HepG2 (cell line): Measurements from ENCODE around the gene COL26A1. TPM values are rescaled to one million over a fixed set of nuclear protein-coding genes. Genes with fewer than 3 reads are reported as not detected.

Experiments
- ATAC-seq: fragments of 200-7000 bp; cut with Tn5 transposase; 3 replicates; pipeline ENCODE4 v1.9.1; 2020; ENCODE audit warnings: mild to moderate bottlenecking, moderate library complexity
- BruUV-seq: library from RNA; stranded (reverse); fragments of 400-500 nt; replicated peaks from 2 replicates; lab custom pipeline; 2021; lab: Mats Ljungman, UMichigan
- CTCF ChIA-PET: fragments of 300-600 bp; formaldehyde crosslinking; extraction: SDS; loops from one replicate; lab custom pipeline; 2021; ENCODE audit warnings: low total read pairs, inconsistent platforms, low intra/inter-chr PET ratio; lab: Yijun Ruan, JAX
- POLR2A ChIA-PET: fragments of 350-600 bp; sonication (Branson Sonifier 250); formaldehyde crosslinking; loops from one replicate; lab custom pipeline; 2020; ENCODE audit warnings: antibody characterized with exemption, inconsistent platforms; lab: Yijun Ruan, JAX
- DNase-seq: peaks from one replicate; pipeline ENCODE4 v3.0.0-alpha.2; 2015; ENCODE audit warnings: low spot score
- FAIRE-seq: peaks from 3 replicates; lab custom pipeline; 2011; peaks lifted over from hg19 to GRCh38; lab: Jason Lieb, UNC
- H2AFZ ChIP-seq: one replicate; pipeline ENCODE4 v1.6.1; 2011; ENCODE audit warnings: low read length, inconsistent platforms
- H3K27ac ChIP-seq: fragments of 300-600 bp; 3 replicates; pipeline ENCODE4 v1.8.0; 2011; ENCODE audit warnings: mixed run types, mild to moderate bottlenecking, mixed read lengths, low read length, inconsistent platforms; ENCODE audit not compliant: insufficient read depth; ENCODE audit errors: extremely low read length
- H3K27me3 ChIP-seq, 2 experiments: fragments of 200-600 bp in 1 of 2; 2 replicates in 1 of 2; 3 replicates in 1 of 2; pipeline versions ENCODE4 v1.6.0 to v1.8.0; 2011; ENCODE audit warnings: low read length in 2 of 2, mild to moderate bottlenecking in 2 of 2, moderate library complexity in 2 of 2, inconsistent platforms in 1 of 2; ENCODE audit not compliant: insufficient read depth in 2 of 2, control insufficient read depth in 1 of 2
- H3K36me3 ChIP-seq, 2 experiments: fragments of 200-600 bp in 1 of 2; replicated peaks in 1 of 2; 2 replicates in 1 of 2; 3 replicates in 1 of 2; pipeline versions ENCODE4 v1.5.1 to v1.8.0; 2011; ENCODE audit warnings: low read length in 2 of 2, inconsistent platforms in 1 of 2; ENCODE audit not compliant: insufficient read depth in 2 of 2, control insufficient read depth in 1 of 2
- H3K4me1 ChIP-seq: 2 replicates; pipeline ENCODE4 v1.5.1; 2012; ENCODE audit warnings: low read length, inconsistent platforms; ENCODE audit not compliant: insufficient read depth
- H3K4me2 ChIP-seq: 2 replicates; pipeline ENCODE4 v1.6.0; 2011; ENCODE audit warnings: low read depth, low read length, inconsistent platforms
- H3K4me3 ChIP-seq, 3 experiments: fragments of 200-600 bp in 1 of 3; sonication (generic), shearing (Covaris generic) in 1 of 3; replicated peaks in 1 of 3; 2 replicates each; pipeline ENCODE4 v1.5.1; 2011 to 2016; ENCODE audit warnings: low read length in 3 of 3, inconsistent platforms in 2 of 3, low read depth in 2 of 3, mild to moderate bottlenecking in 2 of 3, control low read depth in 1 of 3, mixed read lengths in 1 of 3; ENCODE audit not compliant: insufficient read depth in 1 of 3
- H3K79me2 ChIP-seq: one replicate; pipeline ENCODE4 v1.6.1; 2011; ENCODE audit warnings: low read length, inconsistent platforms; ENCODE audit not compliant: insufficient read depth
- H3K9ac ChIP-seq: 2 replicates; pipeline ENCODE4 v1.6.0; 2011; ENCODE audit warnings: mild to moderate bottlenecking, low read depth, low read length, inconsistent platforms; ENCODE audit not compliant: insufficient read depth
- H3K9me3 ChIP-seq: 2 replicates; pipeline ENCODE4 v1.5.1; 2012; ENCODE audit warnings: mild to moderate bottlenecking, low read length
- H4K20me1 ChIP-seq: 2 replicates; pipeline ENCODE4 v1.6.0; 2011; ENCODE audit warnings: inconsistent platforms, mild to moderate bottlenecking, low read length, moderate library complexity; ENCODE audit not compliant: insufficient read depth
- CENPX ChIP-seq: sonication (generic); formaldehyde crosslinking; IDR thresholded peaks from 2 replicates; pipeline ENCODE4 v1.9.0; 2021; ENCODE audit warnings: mild to moderate bottlenecking, missing genetic modification reagents, moderate library complexity
- DRAP1 ChIP-seq: IDR thresholded peaks from 2 replicates; pipeline ENCODE4 v1.6.1; 2016; ENCODE audit warnings: missing genetic modification reagents, missing compliant biosample characterization
- ETV6 ChIP-seq: sonication (generic); formaldehyde crosslinking; conservative IDR thresholded peaks from 2 replicates; pipeline ENCODE4 v1.4.0; 2020; ENCODE audit warnings: missing genetic modification reagents
- FOXK2 ChIP-seq: fragments of 450-650 bp; IDR thresholded peaks from 2 replicates; pipeline ENCODE4 v1.6.1; 2016
- IKZF1 ChIP-seq: fragments of 450-650 bp; IDR thresholded peaks from 2 replicates; pipeline ENCODE4 v1.7.1; 2016
- MAFK ChIP-seq, 2 experiments: IDR thresholded peaks in 1 of 2; conservative IDR thresholded peaks in 1 of 2; 2 replicates each; pipeline ENCODE4 v1.6.1; 2011; ENCODE audit warnings: improper control_type of control experiment in 2 of 2, low read length in 2 of 2
- MTA1 ChIP-seq: sonication (generic); formaldehyde crosslinking; IDR thresholded peaks from 2 replicates; pipeline ENCODE4 v1.4.0; 2020; ENCODE audit warnings: missing genetic modification reagents, mild to moderate bottlenecking, borderline replicate concordance
- NFIB ChIP-seq: sonication (generic); formaldehyde crosslinking; IDR thresholded peaks from 2 replicates; pipeline ENCODE4 v1.9.0; 2021; ENCODE audit warnings: missing genetic modification reagents, mild to moderate bottlenecking, borderline replicate concordance
- ZBTB10 ChIP-seq: sonication (generic); formaldehyde crosslinking; IDR thresholded peaks from 2 replicates; pipeline ENCODE4 v1.4.0; 2020; ENCODE audit warnings: missing genetic modification reagents, borderline replicate concordance
- ZNF235 ChIP-seq: sonication (generic); formaldehyde crosslinking; IDR thresholded peaks from 2 replicates; pipeline ENCODE4 v1.8.1; 2023; ENCODE audit warnings: mild to moderate bottlenecking, missing genetic modification reagents, borderline replicate concordance
- ZNF33A ChIP-seq: sonication (generic); formaldehyde crosslinking; IDR thresholded peaks from 2 replicates; pipeline ENCODE4 v1.5.1; 2020; ENCODE audit warnings: missing genetic modification reagents, mild to moderate bottlenecking, moderate library complexity, borderline replicate concordance
- ZNF441 ChIP-seq: sonication (generic); formaldehyde crosslinking; IDR thresholded peaks from 2 replicates; pipeline ENCODE4 v1.7.0; 2021; ENCODE audit warnings: missing genetic modification reagents, borderline replicate concordance
- ZNF678 ChIP-seq: sonication (generic); formaldehyde crosslinking; IDR thresholded peaks from 2 replicates; pipeline ENCODE4 v1.4.0; 2020; ENCODE audit warnings: mild to moderate bottlenecking, missing genetic modification reagents
- ZNF788 ChIP-seq: sonication (generic); formaldehyde crosslinking; IDR thresholded peaks from 2 replicates; pipeline ENCODE4 v1.5.0; 2020; ENCODE audit warnings: mild to moderate bottlenecking, missing genetic modification reagents, borderline replicate concordance
- WGBS: methylation state at CpG from one replicate; pipeline ENCODE4 v1.1.6; 2017; ENCODE audit warnings: low lambda C conversion rate; 5-methylcytosine and 5-hydroxymethylcytosine counted together
- in situ Hi-C: cut with HindIII; loops from 2 replicates; pipeline ENCODE4 v1.10.0; 2017; ENCODE audit warnings: low pct_unique_long_range_greater_than_20kb; ENCODE audit not compliant: extremely low pct_ligation_motif_present
- intact Hi-C: fragments of 100-400 bp; cut with micrococcal nuclease; formaldehyde crosslinking; loops from one replicate; pipeline ENCODE4 v1.10.0; 2022; ENCODE audit not compliant: unreplicated experiment
- polyA plus RNA-seq, 8 experiments: library from polyadenylated mRNA; depleted of rRNA in 3 of 8; stranded (reverse) in 7 of 8; unstranded in 1 of 8; fragments of >200 nt; fragmentation: Illumina TruSeq in 4 of 8; extraction: Trizol in 4 of 8; gene quantifications; 2 replicates each; pipeline versions ENCODE4 v1.2.1 to v1.2.3, GENCODE V29; 2011 to 2016; ENCODE audit warnings: low read depth in 4 of 8, missing spikeins in 1 of 8, mixed read lengths in 1 of 8; ENCODE audit not compliant: insufficient read depth in 1 of 8
- total RNA-seq, 5 experiments: library from RNA; depleted of rRNA; stranded (reverse); fragments of >200 nt; fragmentation: Illumina TruSeq; extraction: Trizol; gene quantifications; 2 replicates each; pipeline ENCODE4 v1.2.3, GENCODE V29; 2016; ENCODE audit warnings: low read depth in 1 of 5

Gene COL26A1
- total and polyA plus RNA-seq, 2 of the 13 experiments (the other 11 are each of a cell fraction or from before 2014, with no cell fraction given): 7.8 to 9.2 TPM

GRCh38 chr7:101510297-101510696 is 147.6 kb downstream of the COL26A1 start (continued):
- no peak for TF ChIP-seq ETV6 (CRISPR knock-in tag)
- TF ChIP-seq, all 625 proteins: peak for 0

- TF ChIP-seq MAFK (conservative IDR thresholded peaks at IDR 0.05 in 1 of 2, IDR thresholded peaks at IDR 0.05 in 1 of 2; ENCODE audit: low read length in 2 of 2) (0 out of 4 replicates have a peak, but pooled peaks of 1 of the 2 experiments have one; percentile 5), ZNF235 (CRISPR knock-in tag) (no peak)
- Histone ChIP-seq H3K27ac (no peak overlapping the region), H3K79me2 (no peaks in the 10 kb centered on the region), H3K4me1 (peaks cover 12% of the 10 kb centered on the region), H3K4me2 (no peak overlapping the region), H3K36me3 (no peaks in the 10 kb centered on the region), H4K20me1 (no peaks in the 10 kb centered on the region), H2AFZ (no peak overlapping the region), H3K27me3 (no peaks in the 10 kb centered on the region; a peak in 1 of 5 replicates), H3K4me3 (no peak overlapping the region), H3K9ac (no peak overlapping the region), H3K9me3 (no peaks in the 10 kb centered on the region)
- FAIRE-seq (no peak), ATAC-seq (no peak), DNase-seq (no peak)
- 63% methylated on average over 5 of the region's 5 CpGs for WGBS
- CTCF ChIA-PET: no interaction called here
- POLR2A ChIA-PET: no interaction called here
- no TSS peak for BruUV-seq
- intact Hi-C loops (no loop called here), in situ Hi-C loops (no loop called here)
Observed at GRCh38 chr7:101511965-101512364, 149.3 kb downstream of the COL26A1 start.

- intact Hi-C loops (no loop called here), in situ Hi-C loops (no loop called here)
- Histone ChIP-seq H3K79me2 (no peaks in the 10 kb centered on the region), H4K20me1 (no peaks in the 10 kb centered on the region), H3K27ac (no peak overlapping the region), H3K9me3 (no peaks in the 10 kb centered on the region), H3K4me2 (no peak overlapping the region), H3K4me3 (no peak overlapping the region), H3K9ac (no peak overlapping the region), H2AFZ (no peak overlapping the region), H3K36me3 (no peaks in the 10 kb centered on the region), H3K4me1 (no peaks in the 10 kb centered on the region), H3K27me3 (no peaks in the 10 kb centered on the region; a peak in 1 of 5 replicates)
- BruUV-seq: no TSS peak
- ATAC-seq (no peak), DNase-seq (no peak), FAIRE-seq (no peak)
- CTCF ChIA-PET: no interaction called here
- POLR2A ChIA-PET: no interaction called here
- WGBS: 80% methylated on average over 9 of the region's 9 CpGs
- TF ChIP-seq DRAP1 (CRISPR knock-in tag): no peak
- no peak for TF ChIP-seq ZNF788 (CRISPR knock-in tag)
- TF ChIP-seq ZNF441: no peak
- no peak for TF ChIP-seq FOXK2
- TF ChIP-seq ZBTB10 (CRISPR knock-in tag): no peak
- no peak for TF ChIP-seq IKZF1
- TF ChIP-seq ZNF678 (CRISPR knock-in tag): no peak
- no peak for TF ChIP-seq CENPX (CRISPR knock-in tag)
- TF ChIP-seq MTA1 (CRISPR knock-in tag): no peak
- no peak for TF ChIP-seq NFIB
- TF ChIP-seq ZNF33A (CRISPR knock-in tag): no peak
Observed at GRCh38 chr7:101516851-101517250, 154.2 kb downstream of the COL26A1 start.
